Bronchial epithelial cell (primary cell): ENCODE results near the gene DDX49. TPM values are rescaled to one million over a fixed set of nuclear protein-coding genes. Genes with fewer than 3 reads are reported as not detected.

Experiments
- DNase-seq: peaks from one replicate; pipeline ENCODE4 v3.0.0-alpha.2; 2010; ENCODE audit warnings: low read depth
- FAIRE-seq: peaks from 2 replicates; lab custom pipeline; 2011; peaks lifted over from hg19 to GRCh38; lab: Jason Lieb, UNC
- H3K27me3 ChIP-seq: 2 replicates; pipeline ENCODE4 v1.5.1; 2011; ENCODE audit warnings: low read length; ENCODE audit not compliant: control insufficient read depth, insufficient read depth
- H3K36me3 ChIP-seq: 2 replicates; pipeline ENCODE4 v1.5.1; 2011; ENCODE audit warnings: low read length; ENCODE audit not compliant: control insufficient read depth, insufficient read depth
- H3K4me3 ChIP-seq: 2 replicates; pipeline ENCODE4 v1.5.1; 2011; ENCODE audit warnings: mild to moderate bottlenecking, low read depth, low read length, control low read depth
- CTCF ChIP-seq: IDR thresholded peaks from 2 replicates; pipeline ENCODE4 v1.5.1; 2011; ENCODE audit warnings: mild to moderate bottlenecking, moderate library complexity, low read length, control low read depth, inconsistent platforms; ENCODE audit not compliant: insufficient read depth, severe bottlenecking
- total RNA-seq: library from RNA; depleted of rRNA; stranded (reverse); fragments of >200 nt; gene quantifications from 2 replicates; pipeline ENCODE4 v1.2.1, GENCODE V29; 2014

The DDX49 gene
- total RNA-seq, 1 donor from 2014 or later, result 76.1 TPM

GRCh38 chr19:18969931-18970659 is 50.6 kb downstream of the DDX49 start:
- FAIRE-seq (no peak), DNase-seq (peak; percentile 30)
- no peaks in the 10 kb centered on the region for H3K27me3 ChIP-seq
- TF ChIP-seq CTCF, result no peak
- no peaks in the 10 kb centered on the region for H3K36me3 ChIP-seq
- H3K4me3 ChIP-seq, result no peak overlapping the region

- FAIRE-seq (no peak), DNase-seq (no peak)
- no peaks in the 10 kb centered on the region for H3K36me3 ChIP-seq
- no peaks in the 10 kb centered on the region for H3K27me3 ChIP-seq
- TF ChIP-seq CTCF, result no peak
- no peak overlapping the region for H3K4me3 ChIP-seq
Measured at GRCh38 chr19:18972301-18972811, 52.8 kb downstream of the DDX49 start.

GRCh38 chr19:18972851-18973250 is 53.3 kb downstream of the DDX49 start:
- TF ChIP-seq CTCF, result no peak
- DNase-seq, result no peak
- FAIRE-seq, result no peak
- Histone ChIP-seq H3K36me3 (no peaks in the 10 kb centered on the region), H3K27me3 (no peaks in the 10 kb centered on the region), H3K4me3 (no peak overlapping the region)

GRCh38 chr19:18975011-18975410 is 55.5 kb downstream of the DDX49 start:
- FAIRE-seq, result no peak
- TF ChIP-seq CTCF, result no peak
- Histone ChIP-seq H3K27me3 (no peaks in the 10 kb centered on the region), H3K4me3 (no peak overlapping the region), H3K36me3 (no peaks in the 10 kb centered on the region)
- peak; percentile 81 for DNase-seq

- TF ChIP-seq CTCF, result no peak
- Histone ChIP-seq H3K36me3 (no peaks in the 10 kb centered on the region), H3K27me3 (no peaks in the 10 kb centered on the region), H3K4me3 (no peak overlapping the region)
- DNase-seq (no peak), FAIRE-seq (no peak)
Measured at GRCh38 chr19:18975869-18976268, 56.4 kb downstream of the DDX49 start.

Other genes with a start within 250 kb of the DDX49 start
- gene CRTC1, start 236.0 kb upstream of the DDX49 start, total RNA-seq, result 0.79 and 1.3 TPM in 2 replicates
- not detected in 2 replicates for gene COMP, start 128.4 kb upstream of the DDX49 start, total RNA-seq
- gene UPF1, start 87.8 kb upstream of the DDX49 start, total RNA-seq, result 80.9 and 82.9 TPM in 2 replicates
- gene CERS1, start 23.6 kb upstream of the DDX49 start, total RNA-seq, result 0.13 and 0.26 TPM in 2 replicates
- gene COPE, start 328 bp upstream of the DDX49 start, total RNA-seq, result 268 and 331 TPM in 2 replicates
- gene HOMER3, start 21.5 kb downstream of the DDX49 start, total RNA-seq, result 79.0 and 129 TPM in 2 replicates
- 19.5 and 21.6 TPM in 2 replicates for gene SUGP2, start 113.8 kb downstream of the DDX49 start, total RNA-seq
- 37.5 and 78.2 TPM in 2 replicates for gene ARMC6, start 113.9 kb downstream of the DDX49 start, total RNA-seq
- gene SLC25A42, start 144.3 kb downstream of the DDX49 start, total RNA-seq, result 1.3 TPM in 2 replicates
- 25.7 and 28.7 TPM in 2 replicates for gene TMEM161A, start 218.8 kb downstream of the DDX49 start, total RNA-seq